Left ventricle myocardium inferior (tissue), 1 donor: ENCODE results near the gene ARL4A. TPM values are rescaled to one million over a fixed set of nuclear protein-coding genes. Genes with fewer than 3 reads are reported as not detected.
A peak's percentile ranks its signal among the peaks of the same experiment; 100 is the strongest.

Experiments used
- DNase-seq: peaks from one replicate; pipeline ENCODE4 v3.0.0-alpha.2; 2020
- H3K27ac ChIP-seq: fragments of 200-600 bp; replicated peaks from 2 replicates; pipeline ENCODE4 v1.8.0; 2021
- H3K27me3 ChIP-seq: fragments of 200-600 bp; 2 replicates; pipeline ENCODE4 v1.8.0; 2021; ENCODE audit warnings: low read depth
- H3K36me3 ChIP-seq: fragments of 200-600 bp; 2 replicates; pipeline ENCODE4 v1.8.0; 2021
- H3K4me1 ChIP-seq: fragments of 200-600 bp; 2 replicates; pipeline ENCODE4 v1.8.0; 2021
- H3K4me3 ChIP-seq: fragments of 200-600 bp; 2 replicates; pipeline ENCODE4 v1.8.0; 2021; ENCODE audit warnings: mild to moderate bottlenecking, moderate library complexity
- H3K9me3 ChIP-seq: fragments of 200-600 bp; replicated peaks from 2 replicates; pipeline ENCODE4 v1.8.0; 2021
- CTCF ChIP-seq: fragments of 200-600 bp; IDR thresholded peaks from 2 replicates; pipeline ENCODE4 v1.8.0; 2021; ENCODE audit warnings: antibody characterized with exemption, mild to moderate bottlenecking, borderline replicate concordance
- intact Hi-C: fragments of 100-400 bp; cut with micrococcal nuclease; formaldehyde crosslinking; loops from one replicate; pipeline ENCODE4 v1.11.0; 2022
- total RNA-seq: library from RNA; stranded (reverse); fragmentation: NEBNext Ultra II Directional; extraction: Animal tissue kit (Norgen Biotek cat#: 25700); gene quantifications from one replicate; pipeline ENCODE4 v1.2.1, GENCODE V29; 2021
- donor health status: DM: no; HTN: yes; CAD: no; lungs with severe emphysema.

ARL4A gene
- total RNA-seq, 1 donor from 2014 or later, result 11.5 TPM

- H3K4me3 ChIP-seq, result peak overlapping the region; percentile 9
- H3K27ac ChIP-seq, result peak overlapping the region; percentile 81
- DNase-seq, result peak; percentile 80
- H3K9me3 ChIP-seq, result no peaks in the 10 kb centered on the region
- TF ChIP-seq CTCF, result no peak
- H3K36me3 ChIP-seq, result no peaks in the 10 kb centered on the region
- H3K4me1 ChIP-seq, result peaks cover 65% of the 10 kb centered on the region
- H3K27me3 ChIP-seq, result no peaks in the 10 kb centered on the region
- intact Hi-C loops, result no loop called here
These were observed 41.7 kb downstream of the ARL4A start for GRCh38 chr7:12729112-12729511.

- DNase-seq, result no peak
- Histone ChIP-seq H3K36me3 (no peaks in the 10 kb centered on the region), H3K4me1 (peaks cover 64% of the 10 kb centered on the region), H3K27ac (peak overlapping the region; percentile 13), H3K4me3 (no peak overlapping the region), H3K9me3 (no peaks in the 10 kb centered on the region), H3K27me3 (no peaks in the 10 kb centered on the region)
- intact Hi-C loops, result no loop called here
- TF ChIP-seq CTCF, result no peak
These were observed 43.1 kb downstream of the ARL4A start for GRCh38 chr7:12730523-12730922.

GRCh38 chr7:12731214-12731656 lies 43.8 kb downstream of the ARL4A start:
- intact Hi-C loops, result no loop called here
- Histone ChIP-seq H3K36me3 (no peaks in the 10 kb centered on the region), H3K9me3 (no peaks in the 10 kb centered on the region), H3K27ac (peak overlapping the region; percentile 13), H3K27me3 (no peaks in the 10 kb centered on the region), H3K4me3 (no peak overlapping the region), H3K4me1 (peaks cover 58% of the 10 kb centered on the region)
- no peak for DNase-seq
- no peak for TF ChIP-seq CTCF

- no peak for TF ChIP-seq CTCF
- no peak for DNase-seq
- Histone ChIP-seq H3K27ac (no peak overlapping the region), H3K9me3 (no peaks in the 10 kb centered on the region), H3K4me1 (peaks cover 53% of the 10 kb centered on the region), H3K36me3 (no peaks in the 10 kb centered on the region), H3K4me3 (no peak overlapping the region), H3K27me3 (no peaks in the 10 kb centered on the region)
- intact Hi-C loops, result no loop called here
These were observed 44.3 kb downstream of the ARL4A start for GRCh38 chr7:12731775-12732174.

- intact Hi-C loops, result no loop called here
- no peak for DNase-seq
- Histone ChIP-seq H3K27ac (no peak overlapping the region), H3K4me3 (no peak overlapping the region), H3K36me3 (no peaks in the 10 kb centered on the region), H3K9me3 (no peaks in the 10 kb centered on the region), H3K27me3 (no peaks in the 10 kb centered on the region), H3K4me1 (peaks cover 52% of the 10 kb centered on the region)
- no peak for TF ChIP-seq CTCF
These were observed 45.0 kb downstream of the ARL4A start for GRCh38 chr7:12732428-12732827.

GRCh38 chr7:12735923-12736322 lies 48.5 kb downstream of the ARL4A start:
- TF ChIP-seq CTCF, result no peak
- DNase-seq, result no peak
- no peaks in the 10 kb centered on the region for H3K27me3 ChIP-seq
- no peaks in the 10 kb centered on the region for H3K36me3 ChIP-seq
- H3K9me3 ChIP-seq, result no peaks in the 10 kb centered on the region
- intact Hi-C loops, result no loop called here
- no peak overlapping the region for H3K4me3 ChIP-seq
- H3K4me1 ChIP-seq, result peaks cover 21% of the 10 kb centered on the region
- H3K27ac ChIP-seq, result no peak overlapping the region
